CD14-positive monocyte (primary cell): ENCODE results near the gene GCNA. TPM values are rescaled to one million over a fixed set of nuclear protein-coding genes. Genes with fewer than 3 reads are reported as not detected.

Experiments used
- DNase-seq, 3 donors: peaks; one replicate each; pipeline ENCODE4 v3.0.0-alpha.2; 2011 to 2022
- H2AFZ ChIP-seq: 2 replicates; pipeline ENCODE4 v1.6.0; 2012; ENCODE audit warnings: mild to moderate bottlenecking, low read depth, low read length, inconsistent platforms; ENCODE audit not compliant: insufficient read depth, poor library complexity, severe bottlenecking
- H3K27ac ChIP-seq, 2 donors: 1 replicate in 1 of 2; 2 replicates in 1 of 2; pipeline ENCODE4 v1.5.1; 2012 to 2013; ENCODE audit warnings: low read length in 2 of 2, control low read depth in 1 of 2, inconsistent platforms in 1 of 2, low read depth in 1 of 2, mild to moderate bottlenecking in 1 of 2
- H3K27me3 ChIP-seq, 2 donors: one replicate each; pipeline versions ENCODE4 v1.6.0 to v1.6.1; 2011 to 2013; ENCODE audit warnings: low read length in 2 of 2; ENCODE audit not compliant: control insufficient read depth in 2 of 2, insufficient read depth in 2 of 2
- H3K36me3 ChIP-seq, 2 donors: replicated peaks in 1 of 2; 1 replicate in 1 of 2; 2 replicates in 1 of 2; pipeline versions ENCODE4 v1.5.1 to v1.6.1; 2012 to 2013; ENCODE audit warnings: low read length in 2 of 2, control low read depth in 1 of 2, inconsistent platforms in 1 of 2, mild to moderate bottlenecking in 1 of 2; ENCODE audit not compliant: insufficient read depth in 2 of 2, control insufficient read depth in 1 of 2
- H3K4me1 ChIP-seq, 2 donors: 1 replicate in 1 of 2; 2 replicates in 1 of 2; pipeline versions ENCODE4 v1.5.1 to v1.6.1; 2012 to 2013; ENCODE audit warnings: low read length in 2 of 2, control low read depth in 1 of 2, inconsistent platforms in 1 of 2, mild to moderate bottlenecking in 1 of 2, moderate library complexity in 1 of 2; ENCODE audit not compliant: insufficient read depth in 2 of 2, control insufficient read depth in 1 of 2
- H3K4me2 ChIP-seq: replicated peaks from 2 replicates; pipeline ENCODE3; 2012; ENCODE audit warnings: low read length, moderate library complexity, mild to moderate bottlenecking; ENCODE audit not compliant: poor library complexity, severe bottlenecking; ENCODE audit errors: extremely low read depth
- H3K4me3 ChIP-seq, 3 experiments: fragments of 200-600 bp in 1 of 3; sonication (generic) in 1 of 3; replicated peaks in 1 of 3; 1 replicate in 2 of 3; 2 replicates in 1 of 3; pipeline ENCODE4 v1.5.1; 2011 to 2013; ENCODE audit warnings: low read length in 3 of 3, mild to moderate bottlenecking in 3 of 3, control low read depth in 2 of 3, low read depth in 2 of 3, inconsistent platforms in 1 of 3, moderate library complexity in 1 of 3
- H3K79me2 ChIP-seq: 2 replicates; pipeline ENCODE4 v1.6.0; 2012; ENCODE audit warnings: mild to moderate bottlenecking, control low read depth, inconsistent platforms, low read length, moderate library complexity; ENCODE audit not compliant: insufficient read depth
- H3K9ac ChIP-seq: 2 replicates; pipeline ENCODE4 v1.6.0; 2017; ENCODE audit warnings: low read length, mild to moderate bottlenecking; ENCODE audit not compliant: insufficient read depth, poor library complexity, severe bottlenecking
- H3K9me3 ChIP-seq, 2 donors: replicated peaks in 1 of 2; 1 replicate in 1 of 2; 2 replicates in 1 of 2; pipeline versions ENCODE4 v1.5.1 to v1.6.1; 2012 to 2013; ENCODE audit warnings: low read length in 2 of 2, control low read depth in 1 of 2; ENCODE audit not compliant: control insufficient read depth in 1 of 2, insufficient read depth in 1 of 2
- H4K20me1 ChIP-seq: 2 replicates; pipeline ENCODE4 v1.6.0; 2012; ENCODE audit warnings: mild to moderate bottlenecking, low read length, control low read depth, moderate library complexity; ENCODE audit not compliant: insufficient read depth
- H3K27ac Mint-ChIP-seq, 7 donors: one replicate each; pipeline ENCODE4 v1.8.0; 2020; ENCODE audit warnings: mild to moderate bottlenecking in 7 of 7, mixed read lengths in 7 of 7, moderate library complexity in 6 of 7, inconsistent platforms in 2 of 7
- H3K27me3 Mint-ChIP-seq, 3 donors: one replicate each; pipeline ENCODE4 v1.8.0; 2021 to 2022; ENCODE audit warnings: low read depth in 3 of 3, mild to moderate bottlenecking in 3 of 3, mixed read lengths in 3 of 3, moderate library complexity in 3 of 3, inconsistent platforms in 1 of 3
- H3K36me3 Mint-ChIP-seq, 2 donors: one replicate each; pipeline ENCODE4 v1.8.0; 2020; ENCODE audit warnings: mixed read lengths in 2 of 2, inconsistent platforms in 1 of 2, mild to moderate bottlenecking in 1 of 2
- H3K4me1 Mint-ChIP-seq: one replicate; pipeline ENCODE4 v1.8.0; 2020; ENCODE audit warnings: mild to moderate bottlenecking, mixed read lengths
- H3K4me3 Mint-ChIP-seq, 2 donors: one replicate each; pipeline ENCODE4 v1.8.0; 2020; ENCODE audit warnings: mild to moderate bottlenecking in 2 of 2, mixed read lengths in 2 of 2, moderate library complexity in 1 of 2
- H3K9me3 Mint-ChIP-seq, 7 donors: one replicate each; pipeline ENCODE4 v1.8.0; 2020 to 2022; ENCODE audit warnings: mixed read lengths in 7 of 7, mild to moderate bottlenecking in 6 of 7, moderate library complexity in 6 of 7, inconsistent platforms in 2 of 7
- WGBS: methylation state at CpG from one replicate; pipeline ENCODE4 v1.1.5; 2013; ENCODE audit warnings: missing lambda C conversion rate; ENCODE audit not compliant: insufficient coverage; 5-methylcytosine and 5-hydroxymethylcytosine counted together
- intact Hi-C, 2 donors: fragments of 100-400 bp; cut with micrococcal nuclease; formaldehyde crosslinking; loops; one replicate each; pipeline versions ENCODE4 v1.15.0 to v1.15.1; 2023
- polyA plus RNA-seq, 3 donors: library from polyadenylated mRNA; depleted of rRNA in 1 of 3; unstranded in 2 of 3; stranded (reverse) in 1 of 3; fragments of 300-500 nt in 2 of 3; fragments of >200 nt in 1 of 3; fragmentation: Illumina TruSeq in 2 of 3; gene quantifications; 1 replicate in 2 of 3; 2 replicates in 1 of 3; pipeline ENCODE4 v1.2.3, GENCODE V29; 2012 to 2021
- TF ChIP-seq, protein P1 (sequence below): fragments of 200-600 bp; IDR thresholded peaks from one replicate; pipeline ENCODE4 v1.8.0; 2022; ENCODE audit warnings: antibody characterized with exemption, mild to moderate bottlenecking

GCNA gene
- polyA plus RNA-seq, 3 donors, result 0.26 to 4.7 (median 0.27) TPM

DNA sequence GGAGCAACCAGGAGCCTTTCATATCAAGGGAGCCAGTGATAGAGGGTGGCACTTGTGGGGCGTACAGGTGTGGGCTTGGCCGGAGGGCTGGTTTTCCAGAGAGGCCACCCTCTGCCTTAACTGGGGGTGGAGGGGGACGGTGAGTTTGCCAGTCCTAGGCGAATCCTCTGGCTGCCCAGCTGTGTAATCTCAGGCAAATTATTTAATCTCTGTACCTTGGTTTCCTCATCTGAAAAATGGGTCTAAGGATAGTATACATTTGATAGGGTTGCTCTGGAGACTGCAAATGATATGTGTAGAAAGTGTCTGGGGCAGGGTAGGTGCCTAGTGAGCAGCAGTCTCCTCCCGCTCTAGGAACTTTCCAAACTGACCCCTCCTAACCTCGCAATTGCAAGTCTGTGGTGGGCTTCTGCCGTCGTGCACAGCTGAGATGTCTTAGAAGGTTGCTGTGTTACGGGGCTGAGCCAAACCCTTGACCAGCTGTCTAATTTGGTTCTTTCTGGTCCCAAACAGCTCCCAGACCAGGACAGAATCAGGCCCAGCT is 43.9 kb downstream of the GCNA start:
- H3K27ac Mint-ChIP-seq, result no peak overlapping the region
- H3K79me2 ChIP-seq, result no peaks in the 10 kb centered on the region
- H3K36me3 Mint-ChIP-seq, result no peaks in the 10 kb centered on the region
- H3K27me3 ChIP-seq, result no peaks in the 10 kb centered on the region
- peaks cover 18 to 20% of the 10 kb centered on the region in 2 donors for H3K4me1 ChIP-seq
- no peak overlapping the region for H2AFZ ChIP-seq
- no peak overlapping the region for H3K9ac ChIP-seq
- intact Hi-C loops, result no loop called here
- H4K20me1 ChIP-seq, result no peaks in the 10 kb centered on the region
- peaks cover 19% of the 10 kb centered on the region for H3K4me1 Mint-ChIP-seq
- H3K4me3 ChIP-seq, result no peak overlapping the region
- TF ChIP-seq, protein P1, sequence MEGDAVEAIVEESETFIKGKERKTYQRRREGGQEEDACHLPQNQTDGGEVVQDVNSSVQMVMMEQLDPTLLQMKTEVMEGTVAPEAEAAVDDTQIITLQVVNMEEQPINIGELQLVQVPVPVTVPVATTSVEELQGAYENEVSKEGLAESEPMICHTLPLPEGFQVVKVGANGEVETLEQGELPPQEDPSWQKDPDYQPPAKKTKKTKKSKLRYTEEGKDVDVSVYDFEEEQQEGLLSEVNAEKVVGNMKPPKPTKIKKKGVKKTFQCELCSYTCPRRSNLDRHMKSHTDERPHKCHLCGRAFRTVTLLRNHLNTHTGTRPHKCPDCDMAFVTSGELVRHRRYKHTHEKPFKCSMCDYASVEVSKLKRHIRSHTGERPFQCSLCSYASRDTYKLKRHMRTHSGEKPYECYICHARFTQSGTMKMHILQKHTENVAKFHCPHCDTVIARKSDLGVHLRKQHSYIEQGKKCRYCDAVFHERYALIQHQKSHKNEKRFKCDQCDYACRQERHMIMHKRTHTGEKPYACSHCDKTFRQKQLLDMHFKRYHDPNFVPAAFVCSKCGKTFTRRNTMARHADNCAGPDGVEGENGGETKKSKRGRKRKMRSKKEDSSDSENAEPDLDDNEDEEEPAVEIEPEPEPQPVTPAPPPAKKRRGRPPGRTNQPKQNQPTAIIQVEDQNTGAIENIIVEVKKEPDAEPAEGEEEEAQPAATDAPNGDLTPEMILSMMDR, result no peak
- no peaks in the 10 kb centered on the region for H3K36me3 ChIP-seq
- peaks cover 0 to 5% (median 0%) of the 10 kb centered on the region in 3 donors for H3K27me3 Mint-ChIP-seq
- no peak for DNase-seq
- WGBS, result 88% methylated on average over 1 of the region's 9 CpGs
- H3K9me3 ChIP-seq, result no peaks in the 10 kb centered on the region
- H3K27ac ChIP-seq, result no peak overlapping the region
- peaks cover 0 to 2% (median 0%) of the 10 kb centered on the region in 7 donors for H3K9me3 Mint-ChIP-seq
- H3K4me3 Mint-ChIP-seq, result no peak overlapping the region
- no peak overlapping the region for H3K4me2 ChIP-seq

DNA sequence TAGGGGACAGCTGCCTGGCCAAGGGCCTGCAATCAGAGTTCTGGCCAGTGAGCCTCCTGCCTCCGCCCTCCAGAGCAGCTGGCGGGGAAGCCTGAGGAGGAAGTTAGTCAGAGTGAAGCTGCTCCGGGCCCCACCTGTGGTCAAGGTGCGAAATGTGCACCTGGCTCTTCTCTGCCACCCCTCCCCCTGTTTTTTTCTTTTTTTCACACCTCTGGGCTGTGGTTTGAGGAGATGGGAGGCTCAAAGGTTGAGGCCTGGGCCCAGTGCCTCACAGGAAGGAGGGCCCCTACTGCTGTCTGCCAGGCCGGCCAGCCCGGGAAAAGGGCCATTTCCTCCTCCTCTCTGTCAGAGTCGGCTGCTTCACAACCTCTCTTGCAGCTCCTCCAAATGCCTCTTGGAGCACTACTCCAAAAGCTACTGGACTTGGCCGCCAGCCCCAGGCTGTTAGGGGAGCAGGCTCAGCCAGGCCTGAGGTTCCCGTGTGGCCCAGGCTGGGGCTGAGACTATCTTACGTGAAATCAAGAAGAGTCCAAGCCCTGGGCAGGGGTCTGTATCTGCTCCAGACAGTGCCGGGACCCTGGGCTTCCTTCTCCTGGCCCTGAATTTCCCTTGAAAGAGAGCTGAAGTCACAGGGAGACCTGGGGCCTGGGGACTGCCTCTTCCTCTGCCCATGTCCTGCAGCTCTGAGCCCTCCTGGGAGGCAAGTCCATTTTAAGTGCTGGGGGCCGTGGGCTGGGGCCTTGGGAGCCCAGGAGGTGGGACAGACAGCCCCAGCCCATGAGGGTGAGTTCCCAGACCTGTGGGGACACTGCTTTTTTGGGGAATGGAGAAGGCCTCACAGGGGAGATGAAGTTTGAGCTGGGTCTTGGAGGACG is 44.6 kb downstream of the GCNA start:
- Histone ChIP-seq H2AFZ (no peak overlapping the region), H3K27ac (no peak overlapping the region), H3K4me1 (peaks cover 15 to 19% of the 10 kb centered on the region in 2 donors), H3K36me3 (no peaks in the 10 kb centered on the region), H3K4me3 (no peak overlapping the region), H3K9me3 (no peaks in the 10 kb centered on the region), H3K27me3 (no peaks in the 10 kb centered on the region), H4K20me1 (no peaks in the 10 kb centered on the region), H3K79me2 (no peaks in the 10 kb centered on the region), H3K9ac (no peak overlapping the region), H3K4me2 (no peak overlapping the region)
- intact Hi-C loops, result no loop called here
- Mint-ChIP-seq H3K27ac (peak overlapping the region in 1 of 7 donors; percentile 69), H3K9me3 (peaks cover 0 to 2% (median 0%) of the 10 kb centered on the region in 7 donors), H3K27me3 (peaks cover 0 to 7% (median 0%) of the 10 kb centered on the region in 3 donors), H3K36me3 (no peaks in the 10 kb centered on the region), H3K4me1 (peaks cover 15% of the 10 kb centered on the region), H3K4me3 (peak overlapping the region in 1 of 2 donors; percentile 11)
- 46% methylated on average over 5 of the region's 13 CpGs for WGBS
- TF ChIP-seq, protein P1, result no peak
- peak in 2 of 3 donors; percentile 3 to 7 for DNase-seq
